HUES48 (cell line): ENCODE results near the gene ZNF638.

Experiments
- H3K27ac ChIP-seq: one replicate; pipeline ENCODE4 v1.7.0; 2013; ENCODE audit warnings: low read depth, low read length, inconsistent platforms
- H3K27me3 ChIP-seq: 2 replicates; pipeline ENCODE4 v1.6.1; 2013; ENCODE audit warnings: mild to moderate bottlenecking, low read length; ENCODE audit not compliant: control insufficient read depth, insufficient read depth
- H3K36me3 ChIP-seq: 2 replicates; pipeline ENCODE4 v1.6.1; 2013; ENCODE audit warnings: low read length; ENCODE audit not compliant: control insufficient read depth, insufficient read depth
- H3K4me1 ChIP-seq: 2 replicates; pipeline ENCODE4 v1.6.1; 2013; ENCODE audit warnings: mild to moderate bottlenecking, low read length; ENCODE audit not compliant: control insufficient read depth, insufficient read depth
- H3K4me3 ChIP-seq: 2 replicates; pipeline ENCODE4 v1.5.1; 2013; ENCODE audit warnings: mild to moderate bottlenecking, low read depth, low read length
- H3K9ac ChIP-seq: 2 replicates; pipeline ENCODE4 v1.6.1; 2013; ENCODE audit warnings: mild to moderate bottlenecking, low read depth, low read length, moderate library complexity
- H3K9me3 ChIP-seq: 2 replicates; pipeline ENCODE4 v1.6.1; 2013; ENCODE audit warnings: low read length; ENCODE audit not compliant: control insufficient read depth, insufficient read depth

Gene ZNF638

GRCh38 chr2:71331581-71332434 is at the start of gene ZNF638:
TSS of gene ZNF638 (plus strand) at chr2:71331782. CDS start at chr2:71348955, 17,173 bp downstream.
- Histone ChIP-seq H3K9me3 (no peaks in the 10 kb centered on the region), H3K4me3 (peak within 1 kb of the TSS; percentile 90), H3K27me3 (no peaks in the 10 kb centered on the region), H3K9ac (peak within 1 kb of the TSS; percentile 96), H3K27ac (peak within 1 kb of the TSS; percentile 99), H3K4me1 (peaks cover 32% of the 10 kb centered on the region), H3K36me3 (peaks cover 12% of the 10 kb centered on the region)

GRCh38 chr2:71281950-71282349 is 49.6 kb upstream of the ZNF638 start:
- Histone ChIP-seq H3K36me3 (no peaks in the 10 kb centered on the region), H3K27me3 (peaks cover 11% of the 10 kb centered on the region), H3K9ac (no peak overlapping the region), H3K4me3 (no peak overlapping the region), H3K4me1 (peaks cover 49% of the 10 kb centered on the region), H3K9me3 (no peaks in the 10 kb centered on the region), H3K27ac (no peak overlapping the region)

- Histone ChIP-seq H3K27ac (no peak overlapping the region), H3K27me3 (peaks cover 6% of the 10 kb centered on the region), H3K9ac (no peak overlapping the region), H3K4me1 (peaks cover 49% of the 10 kb centered on the region), H3K4me3 (no peak overlapping the region), H3K36me3 (no peaks in the 10 kb centered on the region), H3K9me3 (no peaks in the 10 kb centered on the region)
Measured at GRCh38 chr2:71282493-71282892, 49.1 kb upstream of the ZNF638 start.

GRCh38 chr2:71283131-71283530 is 48.5 kb upstream of the ZNF638 start:
- 0 out of 2 replicates have a peak, but pooled peaks cover under 1% of the 10 kb centered on the region for H3K27me3 ChIP-seq
- no peaks in the 10 kb centered on the region for H3K9me3 ChIP-seq
- H3K36me3 ChIP-seq, result no peaks in the 10 kb centered on the region
- peaks cover 45% of the 10 kb centered on the region for H3K4me1 ChIP-seq
- no peak overlapping the region for H3K9ac ChIP-seq
- no peak overlapping the region for H3K27ac ChIP-seq
- H3K4me3 ChIP-seq, result no peak overlapping the region

GRCh38 chr2:71285706-71286105 is 45.9 kb upstream of the ZNF638 start:
- no peaks in the 10 kb centered on the region for H3K9me3 ChIP-seq
- no peak overlapping the region for H3K4me3 ChIP-seq
- no peak overlapping the region for H3K27ac ChIP-seq

GRCh38 chr2:71291398-71291797 is 40.2 kb upstream of the ZNF638 start:
- H3K4me3 ChIP-seq, result no peak overlapping the region
- H3K27ac ChIP-seq, result no peak overlapping the region
- no peak overlapping the region for H3K9ac ChIP-seq
- H3K27me3 ChIP-seq, result no peaks in the 10 kb centered on the region
- no peaks in the 10 kb centered on the region for H3K4me1 ChIP-seq
- H3K36me3 ChIP-seq, result no peaks in the 10 kb centered on the region
- no peaks in the 10 kb centered on the region for H3K9me3 ChIP-seq

More at GRCh38 chr2:71285706-71286105, 45.9 kb upstream of the ZNF638 start:
- Histone ChIP-seq H3K4me1 (peaks cover 20% of the 10 kb centered on the region), H3K27me3 (no peaks in the 10 kb centered on the region), H3K9ac (no peak overlapping the region), H3K36me3 (no peaks in the 10 kb centered on the region)

GRCh38 chr2:71292159-71292558 is 39.4 kb upstream of the ZNF638 start:
- H3K27ac ChIP-seq, result no peak overlapping the region
- no peak overlapping the region for H3K4me3 ChIP-seq
- no peaks in the 10 kb centered on the region for H3K27me3 ChIP-seq
- H3K4me1 ChIP-seq, result no peaks in the 10 kb centered on the region
- H3K9ac ChIP-seq, result no peak overlapping the region
- no peaks in the 10 kb centered on the region for H3K36me3 ChIP-seq
- no peaks in the 10 kb centered on the region for H3K9me3 ChIP-seq

- H3K36me3 ChIP-seq, result no peaks in the 10 kb centered on the region
- H3K9ac ChIP-seq, result no peak overlapping the region
- H3K4me1 ChIP-seq, result no peaks in the 10 kb centered on the region
Measured at GRCh38 chr2:71298914-71299313, 32.7 kb upstream of the ZNF638 start.

GRCh38 chr2:71299507-71299906 is 32.1 kb upstream of the ZNF638 start:
- H3K27me3 ChIP-seq, result no peaks in the 10 kb centered on the region
- no peak overlapping the region for H3K27ac ChIP-seq
- H3K9me3 ChIP-seq, result no peaks in the 10 kb centered on the region
- no peak overlapping the region for H3K4me3 ChIP-seq
- H3K36me3 ChIP-seq, result no peaks in the 10 kb centered on the region
- H3K9ac ChIP-seq, result no peak overlapping the region
- no peaks in the 10 kb centered on the region for H3K4me1 ChIP-seq

More at GRCh38 chr2:71298914-71299313, 32.7 kb upstream of the ZNF638 start:
- H3K27me3 ChIP-seq, result no peaks in the 10 kb centered on the region
- H3K4me3 ChIP-seq, result no peak overlapping the region
- H3K27ac ChIP-seq, result no peak overlapping the region
- H3K9me3 ChIP-seq, result no peaks in the 10 kb centered on the region

- no peaks in the 10 kb centered on the region for H3K4me1 ChIP-seq
- no peak overlapping the region for H3K4me3 ChIP-seq
- H3K27ac ChIP-seq, result no peak overlapping the region
- no peaks in the 10 kb centered on the region for H3K9me3 ChIP-seq
- no peak overlapping the region for H3K9ac ChIP-seq
- no peaks in the 10 kb centered on the region for H3K27me3 ChIP-seq
- H3K36me3 ChIP-seq, result no peaks in the 10 kb centered on the region
Measured at GRCh38 chr2:71303849-71304248, 27.7 kb upstream of the ZNF638 start.

- H3K36me3 ChIP-seq, result no peaks in the 10 kb centered on the region
- no peaks in the 10 kb centered on the region for H3K9me3 ChIP-seq
- no peak overlapping the region for H3K4me3 ChIP-seq
- H3K27me3 ChIP-seq, result no peaks in the 10 kb centered on the region
- H3K4me1 ChIP-seq, result no peaks in the 10 kb centered on the region
- no peak overlapping the region for H3K9ac ChIP-seq
- no peak overlapping the region for H3K27ac ChIP-seq
Measured at GRCh38 chr2:71306762-71307161, 24.8 kb upstream of the ZNF638 start.
